GM23338 (cell line): Measurements from ENCODE around the gene DUSP7. TPM values are rescaled to one million over a fixed set of nuclear protein-coding genes. Genes with fewer than 3 reads are reported as not detected.

Source experiments
- ATAC-seq: fragments of 200-7000 bp; cut with Tn5 transposase; 3 replicates; pipeline ENCODE4 v1.9.1; 2020
- DNase-seq: peaks from one replicate; pipeline ENCODE4 v3.0.0-alpha.2; 2015; ENCODE audit warnings: low spot score
- H2AFZ ChIP-seq: fragments of 200-600 bp; sonication (generic); 2 replicates; pipeline ENCODE4 v1.8.0; 2016; ENCODE audit warnings: antibody characterized with exemption, mild to moderate bottlenecking, moderate library complexity
- H3F3A ChIP-seq: fragments of 200-600 bp; sonication (generic); replicated peaks from 2 replicates; pipeline ENCODE4 v1.8.0; 2017; ENCODE audit warnings: antibody characterized with exemption, mixed run types, low read depth
- H3K27ac ChIP-seq: fragments of 200-600 bp; sonication (generic); 2 replicates; pipeline ENCODE4 v1.6.1; 2016; ENCODE audit warnings: low read depth
- H3K27me3 ChIP-seq: fragments of 200-600 bp; sonication (generic); 2 replicates; pipeline ENCODE4 v1.8.0; 2016; ENCODE audit warnings: mild to moderate bottlenecking, mixed run types, moderate library complexity; ENCODE audit not compliant: insufficient read depth
- H3K36me3 ChIP-seq: fragments of 200-600 bp; sonication (generic); 2 replicates; pipeline ENCODE4 v1.8.0; 2016; ENCODE audit warnings: mild to moderate bottlenecking; ENCODE audit not compliant: insufficient read depth
- H3K4me1 ChIP-seq: fragments of 200-600 bp; sonication (generic); 2 replicates; pipeline ENCODE4 v1.8.0; 2016; ENCODE audit warnings: mild to moderate bottlenecking, moderate library complexity; ENCODE audit not compliant: insufficient read depth
- H3K4me2 ChIP-seq: fragments of 200-600 bp; sonication (generic); 2 replicates; pipeline ENCODE4 v1.7.1; 2017; ENCODE audit warnings: mixed run types
- H3K4me3 ChIP-seq: fragments of 200-600 bp; sonication (generic); 2 replicates; pipeline ENCODE4 v1.6.1; 2016; ENCODE audit warnings: mixed run types
- H3K79me2 ChIP-seq: fragments of 200-600 bp; sonication (generic); replicated peaks from 2 replicates; pipeline ENCODE4 v1.8.0; 2017; ENCODE audit warnings: mild to moderate bottlenecking; ENCODE audit not compliant: insufficient read depth
- H3K9me2 ChIP-seq: fragments of 200-600 bp; sonication (generic); 2 replicates; pipeline ENCODE4 v1.8.0; 2017; ENCODE audit not compliant: insufficient read depth
- H4K20me1 ChIP-seq: fragments of 200-600 bp; sonication (generic); replicated peaks from 2 replicates; pipeline ENCODE4 v1.8.0; 2017; ENCODE audit warnings: mild to moderate bottlenecking; ENCODE audit not compliant: insufficient read depth
- H3K27ac Mint-ChIP-seq: 2 replicates; pipeline ENCODE4 v1.8.0; 2020; ENCODE audit warnings: inconsistent platforms, mild to moderate bottlenecking, moderate library complexity, mixed read lengths
- H3K27me3 Mint-ChIP-seq: 3 replicates; pipeline ENCODE4 v1.8.0; 2022; ENCODE audit warnings: low read depth, mild to moderate bottlenecking, moderate library complexity, mixed read lengths, inconsistent platforms; ENCODE audit not compliant: insufficient read depth, poor library complexity
- H3K36me3 Mint-ChIP-seq: 3 replicates; pipeline ENCODE4 v1.8.0; 2021; ENCODE audit warnings: low read depth, mild to moderate bottlenecking, inconsistent platforms, moderate library complexity, mixed read lengths
- H3K4me1 Mint-ChIP-seq: 3 replicates; pipeline ENCODE4 v1.8.0; 2020; ENCODE audit warnings: mild to moderate bottlenecking, inconsistent platforms, mixed read lengths
- H3K4me3 Mint-ChIP-seq: 3 replicates; pipeline ENCODE4 v1.8.0; 2021; ENCODE audit warnings: moderate library complexity, mild to moderate bottlenecking, inconsistent platforms, mixed read lengths
- H3K9me3 Mint-ChIP-seq: 3 replicates; pipeline ENCODE4 v1.8.0; 2020; ENCODE audit warnings: moderate library complexity, mild to moderate bottlenecking, inconsistent platforms, mixed read lengths
- CREB1 ChIP-seq: fragments of 250-450 bp; sonication (Bioruptor Pico); IDR thresholded peaks from 2 replicates; pipeline ENCODE4 v1.5.0; 2020; ENCODE audit warnings: low read depth, mild to moderate bottlenecking, moderate library complexity
- EZH2 ChIP-seq: fragments of 200-600 bp; sonication (generic); IDR thresholded peaks from one replicate; pipeline ENCODE4 v1.8.0; 2017; ENCODE audit warnings: antibody characterized with exemption, mild to moderate bottlenecking, low read depth; ENCODE audit not compliant: unreplicated experiment
- EZH2phosphoT487 ChIP-seq: fragments of 200-600 bp; sonication (generic); IDR thresholded peaks from one replicate; pipeline ENCODE4 v1.8.1; 2018; ENCODE audit warnings: antibody characterized with exemption; ENCODE audit not compliant: unreplicated experiment
- JUNB ChIP-seq: IDR thresholded peaks from one replicate; pipeline ENCODE4 v1.6.1; 2016; ENCODE audit warnings: antibody characterized with exemption; ENCODE audit not compliant: unreplicated experiment
- STAT1 ChIP-seq: IDR thresholded peaks from one replicate; pipeline ENCODE4 v1.6.1; 2016; ENCODE audit warnings: antibody characterized with exemption; ENCODE audit not compliant: unreplicated experiment
- ZNF114 ChIP-seq: fragments of 250-450 bp; sonication (Bioruptor Pico); IDR thresholded peaks from 2 replicates; pipeline ENCODE4 v1.5.0; 2020; ENCODE audit warnings: mild to moderate bottlenecking, moderate library complexity
- polyA plus RNA-seq: library from polyadenylated mRNA; unstranded; fragments of >200 nt; fragmentation: Nextera tagmentation; extraction: Ambion mirVana; gene quantifications from 2 replicates; pipeline ENCODE4 v1.2.1, GENCODE V29; 2016
- total RNA-seq: library from RNA; depleted of rRNA; stranded (reverse); fragments of >200 nt; shearing (Covaris generic); gene quantifications from 2 replicates; pipeline ENCODE4 v1.2.3, GENCODE V29; 2014
- TF ChIP-seq, protein P1 (sequence below), 2 experiments: fragments of 200-600 bp in 1 of 2; sonication (generic) in 1 of 2; conservative IDR thresholded peaks; 2 replicates each; pipeline versions ENCODE4 v1.5.1 to v1.6.1; 2016 to 2017; ENCODE audit warnings: antibody characterized with exemption in 2 of 2, low read depth in 2 of 2, mild to moderate bottlenecking in 2 of 2, moderate library complexity in 1 of 2
- TF ChIP-seq, protein P2 (sequence below): IDR thresholded peaks from one replicate; pipeline ENCODE4 v1.6.1; 2018; ENCODE audit warnings: antibody characterized with exemption; ENCODE audit not compliant: unreplicated experiment
- TF ChIP-seq, protein P3 (sequence below): fragments of 250-450 bp; sonication (Bioruptor Pico); IDR thresholded peaks from 2 replicates; pipeline ENCODE4 v1.5.0; 2020; ENCODE audit warnings: mild to moderate bottlenecking, moderate library complexity

Gene DUSP7
- total and polyA plus RNA-seq, 2 experiments from 2014 or later = 5.6 to 14.7 TPM

DNA sequence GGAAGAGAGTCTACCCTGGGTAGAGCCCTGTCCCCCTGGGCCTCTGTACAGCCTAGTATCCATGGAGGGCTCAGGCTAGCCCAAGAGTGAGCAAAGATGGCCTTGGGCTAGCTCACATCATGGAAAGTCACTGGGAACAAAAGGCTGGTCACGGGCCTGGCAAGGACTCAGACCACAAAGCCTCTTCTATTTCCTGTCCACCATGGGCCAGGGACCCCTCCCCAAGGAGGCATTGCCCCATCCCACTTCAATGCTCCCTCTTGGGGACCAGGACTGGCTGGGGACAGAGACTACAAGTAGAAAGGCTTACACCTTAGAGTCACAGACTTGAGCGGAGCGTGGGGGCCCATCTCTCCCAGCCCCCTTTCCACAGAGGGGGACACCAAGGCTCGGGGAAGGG lies 16.9 kb downstream of the DUSP7 start:
- no peak for ATAC-seq
- H3K27ac ChIP-seq = no peak overlapping the region
- H3K27me3 Mint-ChIP-seq = peaks cover 2% of the 10 kb centered on the region

More for the DNA sequence above, 16.9 kb downstream of the DUSP7 start:
- Histone ChIP-seq H3K4me2 (no peak overlapping the region), H3K36me3 (no peaks in the 10 kb centered on the region), H3K4me3 (no peak overlapping the region), H3K9me2 (no peaks in the 10 kb centered on the region), H3K4me1 (no peaks in the 10 kb centered on the region), H3K27me3 (no peaks in the 10 kb centered on the region), H3K79me2 (no peaks in the 10 kb centered on the region), H3F3A (no peaks in the 10 kb centered on the region), H4K20me1 (no peaks in the 10 kb centered on the region), H2AFZ (no peak overlapping the region)
- Mint-ChIP-seq H3K9me3 (peaks cover 3% of the 10 kb centered on the region; the same call in 1 of the 3 replicates), H3K4me3 (no peak overlapping the region), H3K27ac (no peak overlapping the region), H3K4me1 (peaks cover 2% of the 10 kb centered on the region), H3K36me3 (no peaks in the 10 kb centered on the region)
- TF ChIP-seq, protein P1, sequence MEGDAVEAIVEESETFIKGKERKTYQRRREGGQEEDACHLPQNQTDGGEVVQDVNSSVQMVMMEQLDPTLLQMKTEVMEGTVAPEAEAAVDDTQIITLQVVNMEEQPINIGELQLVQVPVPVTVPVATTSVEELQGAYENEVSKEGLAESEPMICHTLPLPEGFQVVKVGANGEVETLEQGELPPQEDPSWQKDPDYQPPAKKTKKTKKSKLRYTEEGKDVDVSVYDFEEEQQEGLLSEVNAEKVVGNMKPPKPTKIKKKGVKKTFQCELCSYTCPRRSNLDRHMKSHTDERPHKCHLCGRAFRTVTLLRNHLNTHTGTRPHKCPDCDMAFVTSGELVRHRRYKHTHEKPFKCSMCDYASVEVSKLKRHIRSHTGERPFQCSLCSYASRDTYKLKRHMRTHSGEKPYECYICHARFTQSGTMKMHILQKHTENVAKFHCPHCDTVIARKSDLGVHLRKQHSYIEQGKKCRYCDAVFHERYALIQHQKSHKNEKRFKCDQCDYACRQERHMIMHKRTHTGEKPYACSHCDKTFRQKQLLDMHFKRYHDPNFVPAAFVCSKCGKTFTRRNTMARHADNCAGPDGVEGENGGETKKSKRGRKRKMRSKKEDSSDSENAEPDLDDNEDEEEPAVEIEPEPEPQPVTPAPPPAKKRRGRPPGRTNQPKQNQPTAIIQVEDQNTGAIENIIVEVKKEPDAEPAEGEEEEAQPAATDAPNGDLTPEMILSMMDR (conservative IDR thresholded peaks at IDR 0.05; ENCODE audit: low read depth in 2 of 2) = no peak
- TF ChIP-seq CREB1 (CRISPR knock-in tag) (no peak), ZNF114 (CRISPR knock-in tag) (no peak), EZH2 (no peak), EZH2phosphoT487 (no peak), STAT1 (no peak), JUNB (no peak)
- TF ChIP-seq, protein P2, sequence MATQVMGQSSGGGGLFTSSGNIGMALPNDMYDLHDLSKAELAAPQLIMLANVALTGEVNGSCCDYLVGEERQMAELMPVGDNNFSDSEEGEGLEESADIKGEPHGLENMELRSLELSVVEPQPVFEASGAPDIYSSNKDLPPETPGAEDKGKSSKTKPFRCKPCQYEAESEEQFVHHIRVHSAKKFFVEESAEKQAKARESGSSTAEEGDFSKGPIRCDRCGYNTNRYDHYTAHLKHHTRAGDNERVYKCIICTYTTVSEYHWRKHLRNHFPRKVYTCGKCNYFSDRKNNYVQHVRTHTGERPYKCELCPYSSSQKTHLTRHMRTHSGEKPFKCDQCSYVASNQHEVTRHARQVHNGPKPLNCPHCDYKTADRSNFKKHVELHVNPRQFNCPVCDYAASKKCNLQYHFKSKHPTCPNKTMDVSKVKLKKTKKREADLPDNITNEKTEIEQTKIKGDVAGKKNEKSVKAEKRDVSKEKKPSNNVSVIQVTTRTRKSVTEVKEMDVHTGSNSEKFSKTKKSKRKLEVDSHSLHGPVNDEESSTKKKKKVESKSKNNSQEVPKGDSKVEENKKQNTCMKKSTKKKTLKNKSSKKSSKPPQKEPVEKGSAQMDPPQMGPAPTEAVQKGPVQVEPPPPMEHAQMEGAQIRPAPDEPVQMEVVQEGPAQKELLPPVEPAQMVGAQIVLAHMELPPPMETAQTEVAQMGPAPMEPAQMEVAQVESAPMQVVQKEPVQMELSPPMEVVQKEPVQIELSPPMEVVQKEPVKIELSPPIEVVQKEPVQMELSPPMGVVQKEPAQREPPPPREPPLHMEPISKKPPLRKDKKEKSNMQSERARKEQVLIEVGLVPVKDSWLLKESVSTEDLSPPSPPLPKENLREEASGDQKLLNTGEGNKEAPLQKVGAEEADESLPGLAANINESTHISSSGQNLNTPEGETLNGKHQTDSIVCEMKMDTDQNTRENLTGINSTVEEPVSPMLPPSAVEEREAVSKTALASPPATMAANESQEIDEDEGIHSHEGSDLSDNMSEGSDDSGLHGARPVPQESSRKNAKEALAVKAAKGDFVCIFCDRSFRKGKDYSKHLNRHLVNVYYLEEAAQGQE = no peak
- TF ChIP-seq, protein P3, sequence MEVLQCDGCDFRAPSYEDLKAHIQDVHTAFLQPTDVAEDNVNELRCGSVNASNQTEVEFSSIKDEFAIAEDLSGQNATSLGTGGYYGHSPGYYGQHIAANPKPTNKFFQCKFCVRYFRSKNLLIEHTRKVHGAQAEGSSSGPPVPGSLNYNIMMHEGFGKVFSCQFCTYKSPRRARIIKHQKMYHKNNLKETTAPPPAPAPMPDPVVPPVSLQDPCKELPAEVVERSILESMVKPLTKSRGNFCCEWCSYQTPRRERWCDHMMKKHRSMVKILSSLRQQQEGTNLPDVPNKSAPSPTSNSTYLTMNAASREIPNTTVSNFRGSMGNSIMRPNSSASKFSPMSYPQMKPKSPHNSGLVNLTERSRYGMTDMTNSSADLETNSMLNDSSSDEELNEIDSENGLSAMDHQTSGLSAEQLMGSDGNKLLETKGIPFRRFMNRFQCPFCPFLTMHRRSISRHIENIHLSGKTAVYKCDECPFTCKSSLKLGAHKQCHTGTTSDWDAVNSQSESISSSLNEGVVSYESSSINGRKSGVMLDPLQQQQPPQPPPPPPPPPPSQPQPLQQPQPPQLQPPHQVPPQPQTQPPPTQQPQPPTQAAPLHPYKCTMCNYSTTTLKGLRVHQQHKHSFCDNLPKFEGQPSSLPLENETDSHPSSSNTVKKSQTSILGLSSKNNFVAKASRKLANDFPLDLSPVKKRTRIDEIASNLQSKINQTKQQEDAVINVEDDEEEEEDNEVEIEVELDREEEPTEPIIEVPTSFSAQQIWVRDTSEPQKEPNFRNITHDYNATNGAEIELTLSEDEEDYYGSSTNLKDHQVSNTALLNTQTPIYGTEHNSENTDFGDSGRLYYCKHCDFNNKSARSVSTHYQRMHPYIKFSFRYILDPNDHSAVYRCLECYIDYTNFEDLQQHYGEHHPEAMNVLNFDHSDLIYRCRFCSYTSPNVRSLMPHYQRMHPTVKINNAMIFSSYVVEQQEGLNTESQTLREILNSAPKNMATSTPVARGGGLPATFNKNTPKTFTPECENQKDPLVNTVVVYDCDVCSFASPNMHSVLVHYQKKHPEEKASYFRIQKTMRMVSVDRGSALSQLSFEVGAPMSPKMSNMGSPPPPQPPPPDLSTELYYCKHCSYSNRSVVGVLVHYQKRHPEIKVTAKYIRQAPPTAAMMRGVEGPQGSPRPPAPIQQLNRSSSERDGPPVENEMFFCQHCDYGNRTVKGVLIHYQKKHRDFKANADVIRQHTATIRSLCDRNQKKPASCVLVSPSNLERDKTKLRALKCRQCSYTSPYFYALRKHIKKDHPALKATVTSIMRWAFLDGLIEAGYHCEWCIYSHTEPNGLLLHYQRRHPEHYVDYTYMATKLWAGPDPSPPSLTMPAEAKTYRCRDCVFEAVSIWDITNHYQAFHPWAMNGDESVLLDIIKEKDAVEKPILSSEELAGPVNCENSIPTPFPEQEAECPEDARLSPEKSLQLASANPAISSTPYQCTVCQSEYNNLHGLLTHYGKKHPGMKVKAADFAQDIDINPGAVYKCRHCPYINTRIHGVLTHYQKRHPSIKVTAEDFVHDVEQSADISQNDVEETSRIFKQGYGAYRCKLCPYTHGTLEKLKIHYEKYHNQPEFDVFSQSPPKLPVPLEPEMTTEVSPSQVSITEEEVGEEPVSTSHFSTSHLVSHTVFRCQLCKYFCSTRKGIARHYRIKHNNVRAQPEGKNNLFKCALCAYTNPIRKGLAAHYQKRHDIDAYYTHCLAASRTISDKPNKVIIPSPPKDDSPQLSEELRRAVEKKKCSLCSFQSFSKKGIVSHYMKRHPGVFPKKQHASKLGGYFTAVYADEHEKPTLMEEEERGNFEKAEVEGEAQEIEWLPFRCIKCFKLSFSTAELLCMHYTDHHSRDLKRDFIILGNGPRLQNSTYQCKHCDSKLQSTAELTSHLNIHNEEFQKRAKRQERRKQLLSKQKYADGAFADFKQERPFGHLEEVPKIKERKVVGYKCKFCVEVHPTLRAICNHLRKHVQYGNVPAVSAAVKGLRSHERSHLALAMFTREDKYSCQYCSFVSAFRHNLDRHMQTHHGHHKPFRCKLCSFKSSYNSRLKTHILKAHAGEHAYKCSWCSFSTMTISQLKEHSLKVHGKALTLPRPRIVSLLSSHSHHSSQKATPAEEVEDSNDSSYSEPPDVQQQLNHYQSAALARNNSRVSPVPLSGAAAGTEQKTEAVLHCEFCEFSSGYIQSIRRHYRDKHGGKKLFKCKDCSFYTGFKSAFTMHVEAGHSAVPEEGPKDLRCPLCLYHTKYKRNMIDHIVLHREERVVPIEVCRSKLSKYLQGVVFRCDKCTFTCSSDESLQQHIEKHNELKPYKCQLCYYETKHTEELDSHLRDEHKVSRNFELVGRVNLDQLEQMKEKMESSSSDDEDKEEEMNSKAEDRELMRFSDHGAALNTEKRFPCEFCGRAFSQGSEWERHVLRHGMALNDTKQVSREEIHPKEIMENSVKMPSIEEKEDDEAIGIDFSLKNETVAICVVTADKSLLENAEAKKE (CRISPR knock-in tag) = no peak
- no peak for DNase-seq
